ENCODE data around the gene SF3B2.
"Not testable (repeated sequence)": the region's sequence is repeated elsewhere in the genome, so short reads cannot be mapped to it uniquely, and the experiment has no call there.

The SF3B2 gene

DNA sequence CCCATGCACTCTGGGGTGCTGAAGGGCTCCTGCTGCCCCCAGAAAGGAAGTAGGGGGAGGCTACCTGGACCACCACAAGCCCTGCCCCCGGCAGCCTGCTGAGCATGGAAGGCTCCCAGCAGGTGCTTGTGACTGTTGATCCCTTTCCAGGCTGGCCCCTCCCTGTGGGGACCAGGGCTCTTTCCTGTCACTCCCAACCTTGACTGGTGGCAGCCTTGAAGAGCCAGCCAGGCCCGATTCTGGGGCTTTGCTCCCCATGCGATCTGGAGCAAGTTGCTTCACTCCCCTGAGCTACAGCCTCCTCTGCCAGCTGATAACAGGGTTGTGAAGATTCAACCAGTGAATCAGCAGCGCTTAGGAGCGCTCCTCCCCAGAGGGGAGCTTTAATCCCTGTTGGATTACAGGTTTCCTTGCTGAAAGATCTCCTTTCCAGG lies 44.9 kb upstream of the SF3B2 start:
- H3K4me3 ChIP-seq (ENCODE audit: low read depth, low read length), result no peak overlapping the region
- DNase-seq (ENCODE audit: low read depth), result no peak
- TF ChIP-seq, protein P1, sequence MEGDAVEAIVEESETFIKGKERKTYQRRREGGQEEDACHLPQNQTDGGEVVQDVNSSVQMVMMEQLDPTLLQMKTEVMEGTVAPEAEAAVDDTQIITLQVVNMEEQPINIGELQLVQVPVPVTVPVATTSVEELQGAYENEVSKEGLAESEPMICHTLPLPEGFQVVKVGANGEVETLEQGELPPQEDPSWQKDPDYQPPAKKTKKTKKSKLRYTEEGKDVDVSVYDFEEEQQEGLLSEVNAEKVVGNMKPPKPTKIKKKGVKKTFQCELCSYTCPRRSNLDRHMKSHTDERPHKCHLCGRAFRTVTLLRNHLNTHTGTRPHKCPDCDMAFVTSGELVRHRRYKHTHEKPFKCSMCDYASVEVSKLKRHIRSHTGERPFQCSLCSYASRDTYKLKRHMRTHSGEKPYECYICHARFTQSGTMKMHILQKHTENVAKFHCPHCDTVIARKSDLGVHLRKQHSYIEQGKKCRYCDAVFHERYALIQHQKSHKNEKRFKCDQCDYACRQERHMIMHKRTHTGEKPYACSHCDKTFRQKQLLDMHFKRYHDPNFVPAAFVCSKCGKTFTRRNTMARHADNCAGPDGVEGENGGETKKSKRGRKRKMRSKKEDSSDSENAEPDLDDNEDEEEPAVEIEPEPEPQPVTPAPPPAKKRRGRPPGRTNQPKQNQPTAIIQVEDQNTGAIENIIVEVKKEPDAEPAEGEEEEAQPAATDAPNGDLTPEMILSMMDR (IDR thresholded peaks at IDR 0.05; ENCODE audit: low read depth, low read length, missing control alignments), result no peak

DNA sequence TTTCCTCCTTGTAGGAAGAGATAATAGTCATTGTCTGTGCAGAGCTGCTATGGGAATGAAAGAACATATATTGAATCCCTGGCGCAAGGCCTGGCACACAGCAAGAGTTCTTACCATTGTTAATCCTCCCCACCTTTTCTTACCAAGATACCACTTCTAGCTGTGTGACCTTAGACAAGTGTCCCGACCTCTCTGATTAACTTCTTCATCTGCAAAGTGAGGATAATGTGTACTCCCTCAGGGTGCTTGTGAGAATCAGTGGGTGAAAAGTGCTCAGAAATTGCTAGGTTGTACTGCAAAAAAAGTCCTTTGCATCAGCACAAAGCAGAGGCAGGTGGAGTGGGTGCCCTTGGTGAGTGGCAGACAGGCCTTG lies 44.1 kb upstream of the SF3B2 start:
- DNase-seq (ENCODE audit: low read depth), result no peak
- TF ChIP-seq, protein P1 (IDR thresholded peaks at IDR 0.05; ENCODE audit: low read depth, low read length, missing control alignments), result no peak
- H3K4me3 ChIP-seq (ENCODE audit: low read depth, low read length), result no peak overlapping the region

DNA sequence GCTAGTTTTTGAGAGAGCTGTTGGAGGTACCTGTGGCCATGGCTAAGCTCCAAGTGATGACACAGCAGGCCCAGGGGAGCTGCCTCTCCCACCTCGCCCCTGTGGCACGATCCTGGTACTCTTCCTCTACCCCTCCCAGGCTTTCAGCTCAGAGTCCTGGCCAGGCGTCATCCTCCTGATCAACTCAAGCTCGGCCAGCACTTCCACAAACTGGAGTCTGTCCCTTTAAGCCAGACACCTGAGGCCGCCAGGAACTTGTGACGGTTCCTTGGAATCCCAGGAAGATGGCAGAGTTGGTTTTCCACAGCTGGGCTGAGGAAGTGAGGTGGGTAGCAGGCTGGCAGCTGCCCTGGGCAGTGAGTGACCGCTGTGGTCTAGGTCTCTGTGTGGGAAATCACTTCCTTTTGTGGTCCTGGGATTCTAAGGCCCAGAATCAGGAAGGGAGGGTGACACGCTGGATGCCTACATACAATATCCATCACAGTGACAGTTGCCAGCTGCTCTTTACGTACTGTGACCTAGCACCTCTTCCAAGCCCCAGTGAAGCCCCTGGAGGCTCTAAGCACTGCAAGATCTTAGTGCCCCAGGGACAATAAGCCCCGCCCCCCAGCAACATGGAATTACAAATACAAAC lies 43.6 kb upstream of the SF3B2 start:
- TF ChIP-seq, protein P1 (IDR thresholded peaks at IDR 0.05; ENCODE audit: low read depth, low read length, missing control alignments), result no peak
- H3K4me3 ChIP-seq (ENCODE audit: low read depth, low read length), result no peak overlapping the region
- no peak for DNase-seq (ENCODE audit: low read depth)

DNA sequence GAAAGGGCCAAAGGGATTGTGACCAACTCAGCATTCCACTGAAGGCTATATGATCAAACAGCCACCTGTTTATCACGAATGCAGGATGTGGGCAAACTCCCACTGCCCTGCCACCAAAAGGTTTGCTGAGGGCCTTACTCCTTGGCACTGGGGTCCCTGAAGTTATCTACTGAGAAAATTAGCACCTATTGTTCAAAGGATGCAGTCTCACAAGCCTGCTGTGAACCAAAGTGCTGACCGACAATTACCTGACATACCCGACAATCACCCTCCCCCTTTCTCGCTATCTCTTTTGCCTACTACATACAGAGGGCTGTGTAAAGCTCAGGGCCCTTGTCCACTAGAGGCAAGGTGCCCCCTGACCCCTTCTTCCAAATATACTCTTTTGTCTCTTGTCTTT lies 42.1 kb upstream of the SF3B2 start:
- not testable (repeated sequence) for H3K4me3 ChIP-seq (ENCODE audit: low read depth, low read length); DNase-seq (ENCODE audit: low read depth)

DNA sequence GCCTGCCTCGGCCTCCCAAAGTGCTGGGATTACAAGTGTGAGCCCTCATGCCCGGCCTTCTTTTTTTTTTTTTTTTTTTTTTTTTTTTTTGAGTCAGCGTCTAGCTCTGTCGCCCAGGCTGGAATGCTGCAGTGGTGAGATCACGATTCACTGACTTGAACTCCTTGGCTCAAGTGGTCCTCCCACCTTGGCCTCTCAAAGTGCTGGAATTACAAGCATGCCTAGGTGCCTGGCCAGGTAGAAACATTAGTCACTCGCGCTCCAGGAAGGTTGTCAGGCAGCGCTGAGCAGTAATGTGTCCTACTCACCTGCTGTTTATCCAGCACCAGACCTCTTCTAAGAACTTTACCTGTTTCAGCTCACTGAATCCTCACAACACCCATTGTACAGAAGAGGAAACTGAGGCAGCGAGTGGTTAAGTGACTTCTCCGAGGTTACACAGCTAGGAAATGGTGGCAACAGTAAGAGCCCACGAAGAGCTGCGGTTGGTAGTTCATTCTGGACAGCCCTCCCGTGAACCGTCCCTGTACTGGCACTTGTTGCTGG lies 40.9 kb upstream of the SF3B2 start:
- TF ChIP-seq, protein P1 (IDR thresholded peaks at IDR 0.05; ENCODE audit: low read depth, low read length, missing control alignments), result no peak
- no peak for DNase-seq (ENCODE audit: low read depth)

DNA sequence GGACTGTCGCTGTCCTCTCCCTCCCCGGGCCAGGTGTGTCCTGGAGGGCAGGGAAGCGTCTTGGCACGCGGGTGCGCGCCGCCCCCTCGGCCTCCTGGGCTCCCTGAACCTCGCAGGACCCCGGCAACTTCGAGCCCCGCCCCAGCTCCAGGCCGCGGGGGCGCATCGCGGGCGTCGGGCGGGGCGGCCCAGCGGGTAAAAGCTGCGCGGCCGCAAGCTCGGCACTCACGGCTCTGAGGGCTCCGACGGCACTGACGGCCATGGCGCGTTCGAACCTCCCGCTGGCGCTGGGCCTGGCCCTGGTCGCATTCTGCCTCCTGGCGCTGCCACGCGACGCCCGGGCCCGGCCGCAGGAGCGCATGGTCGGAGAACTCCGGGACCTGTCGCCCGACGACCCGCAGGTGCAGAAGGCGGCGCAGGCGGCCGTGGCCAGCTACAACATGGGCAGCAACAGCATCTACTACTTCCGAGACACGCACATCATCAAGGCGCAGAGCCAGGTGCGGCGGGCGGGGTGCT lies 40.3 kb upstream of the SF3B2 start, which contains the start of gene CST6:
CST6 (plus strand) TSS at position 224 of the 519 bp plus-strand sequence; CDS start at position 261, 37 bp downstream.
- DNase-seq (ENCODE audit: low read depth), result no peak
- no peak within 1 kb of the TSS for H3K4me3 ChIP-seq (ENCODE audit: low read depth, low read length)
- TF ChIP-seq, protein P1 (IDR thresholded peaks at IDR 0.05; ENCODE audit: low read depth, low read length, missing control alignments), result no peak

More for the DNA sequence above, 40.9 kb upstream of the SF3B2 start:
- H3K4me3 ChIP-seq (ENCODE audit: low read depth, low read length), result no peak overlapping the region

DNA sequence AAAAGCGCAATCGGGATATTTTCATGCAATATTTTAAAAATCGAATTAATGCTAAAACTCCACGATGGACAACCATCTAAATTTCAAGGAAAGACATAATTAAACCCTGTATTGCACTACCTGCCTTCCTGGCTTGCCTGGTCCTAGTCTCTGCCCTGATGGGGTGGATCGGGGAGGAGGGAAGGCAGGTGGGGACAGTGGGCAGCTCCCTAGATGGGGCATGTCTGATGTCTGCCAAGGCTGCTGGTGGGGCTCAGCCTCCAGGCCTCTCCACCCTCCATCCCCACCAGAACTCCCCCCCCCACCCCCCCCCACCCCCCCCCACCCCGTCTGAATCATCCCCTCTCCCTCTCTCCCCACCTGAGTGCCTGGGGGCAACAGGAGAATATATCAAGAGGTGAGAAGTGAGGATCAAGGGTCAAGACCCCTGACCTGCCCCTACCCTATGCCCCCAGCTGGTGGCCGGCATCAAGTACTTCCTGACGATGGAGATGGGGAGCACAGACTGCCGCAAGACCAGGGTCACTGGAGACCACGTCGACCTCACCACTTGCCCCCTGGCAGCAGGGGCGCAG lies 39.7 kb upstream of the SF3B2 start:
- TF ChIP-seq, protein P1 (IDR thresholded peaks at IDR 0.05; ENCODE audit: low read depth, low read length, missing control alignments), result no peak
- DNase-seq (ENCODE audit: low read depth), result no peak
- no peak overlapping the region for H3K4me3 ChIP-seq (ENCODE audit: low read depth, low read length)
